Iris pigment epithelial cell (primary cell): ENCODE measurements around the gene KLHDC8A.
"Not testable (repeated sequence)": the region's sequence is repeated elsewhere in the genome, so short reads cannot be mapped to it uniquely, and the experiment has no call there.

ENCODE experiments used
- DNase-seq: peaks from one replicate; pipeline ENCODE4 v3.0.0-alpha.2; 2011; ENCODE audit warnings: low read depth

Gene KLHDC8A

GRCh38 chr1:205318231-205318991 lies 38.3 kb downstream of the KLHDC8A start:
- DNase-seq: no peak

GRCh38 chr1:205317311-205317917 lies 39.3 kb downstream of the KLHDC8A start:
- DNase-seq: no peak

GRCh38 chr1:205316161-205316566 lies 40.6 kb downstream of the KLHDC8A start:
- no peak for DNase-seq

- DNase-seq: no peak
Measured at GRCh38 chr1:205315008-205315618, 41.6 kb downstream of the KLHDC8A start.

- DNase-seq: peak; percentile 83
Measured at GRCh38 chr1:205313563-205314308, 43.0 kb downstream of the KLHDC8A start.

GRCh38 chr1:205312866-205313562 lies 43.7 kb downstream of the KLHDC8A start:
- no peak for DNase-seq

GRCh38 chr1:205310976-205311704 lies 45.6 kb downstream of the KLHDC8A start:
- DNase-seq: no peak

- no peak for DNase-seq
Measured at GRCh38 chr1:205309741-205310140, 47.0 kb downstream of the KLHDC8A start.

- no peak for DNase-seq
Measured at GRCh38 chr1:205306929-205307566, 49.7 kb downstream of the KLHDC8A start.

- DNase-seq: no peak
Measured at GRCh38 chr1:205304695-205305070, 52.0 kb downstream of the KLHDC8A start.

GRCh38 chr1:205304046-205304694 lies 52.6 kb downstream of the KLHDC8A start:
- no peak for DNase-seq

GRCh38 chr1:205303247-205303888 lies 53.4 kb downstream of the KLHDC8A start:
- DNase-seq: no peak

- peak; percentile 81 for DNase-seq
Measured at GRCh38 chr1:205301842-205302588, 54.7 kb downstream of the KLHDC8A start.

GRCh38 chr1:205301205-205301821 lies 55.4 kb downstream of the KLHDC8A start:
- DNase-seq: peak; percentile 97

- DNase-seq: no peak
Measured at GRCh38 chr1:205300149-205300548, 56.6 kb downstream of the KLHDC8A start.

- DNase-seq: peak; percentile 96
Measured at GRCh38 chr1:205298191-205298994, 58.3 kb downstream of the KLHDC8A start.

- not testable (repeated sequence) for DNase-seq
Measured at GRCh38 chr1:205297546-205298177, 59.1 kb downstream of the KLHDC8A start.
